ENCODE measurements around the gene KSR2. TPM values are rescaled to one million over a fixed set of nuclear protein-coding genes. Genes with fewer than 3 reads are reported as not detected.

Gene KSR2
- total and polyA plus RNA-seq, 2 of the 13 experiments (the other 11 are each of a cell fraction or from before 2014, with no cell fraction given), result 0.02 TPM; not detected in 1

DNA sequence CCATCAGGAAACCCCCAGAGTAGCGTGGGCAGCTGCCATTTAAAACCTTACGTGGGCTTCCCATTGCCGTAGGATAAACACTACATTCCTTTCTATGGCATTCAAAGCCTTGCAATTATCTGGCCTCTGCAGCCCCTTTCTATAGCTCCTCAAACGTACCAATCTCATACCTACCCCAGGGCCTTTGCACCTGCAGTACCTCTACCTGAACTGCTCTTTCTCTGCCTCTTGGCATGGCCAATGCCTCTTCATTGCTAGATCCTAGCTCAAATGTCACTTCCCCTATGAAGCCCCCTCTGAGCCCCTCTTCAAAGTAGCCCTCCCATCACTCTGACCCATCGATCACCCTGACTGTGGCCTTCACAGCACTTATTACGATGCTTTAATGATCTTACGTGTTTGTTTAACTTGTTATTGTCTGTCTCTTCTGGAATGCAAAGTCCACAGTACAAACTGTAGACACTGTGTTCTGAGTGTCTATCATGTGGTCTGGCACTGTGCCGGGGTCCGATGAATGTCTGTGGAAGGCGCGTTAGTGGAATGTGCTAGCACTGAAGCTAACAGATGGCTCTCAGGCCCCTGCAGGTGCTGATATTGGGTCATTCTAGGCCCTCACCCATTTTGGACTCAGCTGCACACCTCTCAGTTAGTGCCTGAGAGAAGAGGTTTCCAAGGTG, 450.1 kb downstream of the KSR2 start (continued):
- no peak for TF ChIP-seq USF2 (IDR thresholded peaks at IDR 0.05; ENCODE audit: low read depth, low read length)
- TF ChIP-seq USF2 (CRISPR knock-in tag; IDR thresholded peaks at IDR 0.05; ENCODE audit: borderline replicate concordance), result no peak
- 0 out of 2 replicates have a peak, but pooled peaks have one; percentile 39 for TF ChIP-seq KDM1A (CRISPR knock-in tag; IDR thresholded peaks at IDR 0.05)
- TF ChIP-seq AGO2 (optimal IDR thresholded peaks at IDR 0.05; ENCODE audit: low read depth, low read length), result no peak
- TF ChIP-seq ZNF614 (CRISPR knock-in tag; IDR thresholded peaks at IDR 0.05; ENCODE audit: borderline replicate concordance), result no peak
- no peak for TF ChIP-seq ARHGAP35 (CRISPR knock-in tag; IDR thresholded peaks at IDR 0.05; ENCODE audit: borderline replicate concordance)
- peak; percentile 67 for TF ChIP-seq FOXA3 (CRISPR knock-in tag; IDR thresholded peaks at IDR 0.05)
- no peak for TF ChIP-seq SNAPC4 (CRISPR knock-in tag; IDR thresholded peaks at IDR 0.05)
- TF ChIP-seq ZBTB38 (CRISPR knock-in tag; IDR thresholded peaks at IDR 0.05), result no peak
- no peak for TF ChIP-seq TFAP4 (IDR thresholded peaks at IDR 0.05; ENCODE audit: borderline replicate concordance, low read depth)
- peak; percentile 58; the same call in 1 of the 2 replicates for TF ChIP-seq FOXK1 (CRISPR knock-in tag; IDR thresholded peaks at IDR 0.05; ENCODE audit: borderline replicate concordance, low read depth)
- TF ChIP-seq ZNF180 (CRISPR knock-in tag; IDR thresholded peaks at IDR 0.05; ENCODE audit: borderline replicate concordance, low read depth), result no peak
- TF ChIP-seq ZSCAN31 (CRISPR knock-in tag; IDR thresholded peaks at IDR 0.05; ENCODE audit: low read depth), result no peak
- TF ChIP-seq U2AF1 (optimal IDR thresholded peaks at IDR 0.05; ENCODE audit: low read depth, low read length), result no peak
- TF ChIP-seq MIER2 (CRISPR knock-in tag; IDR thresholded peaks at IDR 0.05), result no peak
- TF ChIP-seq TMF1 (CRISPR knock-in tag; IDR thresholded peaks at IDR 0.05; ENCODE audit: low read depth), result no peak
- TF ChIP-seq DNMT1 (CRISPR knock-in tag; IDR thresholded peaks at IDR 0.05), result no peak
- no peak for TF ChIP-seq RBM39 (IDR thresholded peaks at IDR 0.05; ENCODE audit: low read depth, low read length, poor library complexity, severe bottlenecking)
- TF ChIP-seq ZNF605 (CRISPR knock-in tag; IDR thresholded peaks at IDR 0.05), result no peak
- no peak for TF ChIP-seq ZNF761 (CRISPR knock-in tag; conservative IDR thresholded peaks at IDR 0.05)
- no peak for TF ChIP-seq NCOA5 (CRISPR knock-in tag; IDR thresholded peaks at IDR 0.05)
- TF ChIP-seq PPARG (CRISPR knock-in tag; conservative IDR thresholded peaks at IDR 0.05), result no peak
- TF ChIP-seq WIZ (CRISPR knock-in tag; IDR thresholded peaks at IDR 0.05), result no peak
- no peak for TF ChIP-seq ZNF598 (CRISPR knock-in tag; IDR thresholded peaks at IDR 0.05; ENCODE audit: borderline replicate concordance)

All from HepG2 (cell line).